ENCODE data around the gene ZFYVE16. TPM values are rescaled to one million over a fixed set of nuclear protein-coding genes. Genes with fewer than 3 reads are reported as not detected.

ZFYVE16 gene
- total RNA-seq, 1 donor from 2014 or later: 53.6 TPM

DNA sequence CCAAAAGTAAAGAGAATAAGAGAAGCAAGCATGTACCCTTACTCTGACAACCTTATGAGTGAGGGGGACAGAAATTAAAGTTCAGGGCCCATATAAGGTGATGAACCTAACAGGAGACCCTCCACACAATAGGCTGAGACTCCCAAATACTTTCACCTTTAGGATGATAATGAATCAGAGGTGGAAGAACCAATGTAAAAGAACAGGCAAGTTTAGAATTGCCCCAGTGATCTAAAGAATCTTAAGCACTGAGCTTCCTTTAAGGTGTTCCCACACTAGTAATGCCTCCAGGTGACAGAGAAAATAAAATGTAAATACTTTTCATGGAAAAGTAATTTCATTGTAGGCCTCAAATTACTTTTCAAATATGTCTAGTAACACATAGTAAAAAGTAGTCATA lies 71.8 kb downstream of the ZFYVE16 start:
- Mint-ChIP-seq H3K9me3 (ENCODE audit: unreplicated experiment) (peaks cover 4% of the 10 kb centered on the region), H3K36me3 (ENCODE audit: unreplicated experiment) (peaks cover 62% of the 10 kb centered on the region), H3K27ac (ENCODE audit: unreplicated experiment) (no peak overlapping the region), H3K4me3 (ENCODE audit: unreplicated experiment) (no peak overlapping the region), H3K27me3 (ENCODE audit: unreplicated experiment) (no peaks in the 10 kb centered on the region), H3K4me1 (ENCODE audit: unreplicated experiment) (no peaks in the 10 kb centered on the region)
- no peak for DNase-seq (ENCODE audit: extremely low spot score, unreplicated experiment)
- TF ChIP-seq, protein P1, sequence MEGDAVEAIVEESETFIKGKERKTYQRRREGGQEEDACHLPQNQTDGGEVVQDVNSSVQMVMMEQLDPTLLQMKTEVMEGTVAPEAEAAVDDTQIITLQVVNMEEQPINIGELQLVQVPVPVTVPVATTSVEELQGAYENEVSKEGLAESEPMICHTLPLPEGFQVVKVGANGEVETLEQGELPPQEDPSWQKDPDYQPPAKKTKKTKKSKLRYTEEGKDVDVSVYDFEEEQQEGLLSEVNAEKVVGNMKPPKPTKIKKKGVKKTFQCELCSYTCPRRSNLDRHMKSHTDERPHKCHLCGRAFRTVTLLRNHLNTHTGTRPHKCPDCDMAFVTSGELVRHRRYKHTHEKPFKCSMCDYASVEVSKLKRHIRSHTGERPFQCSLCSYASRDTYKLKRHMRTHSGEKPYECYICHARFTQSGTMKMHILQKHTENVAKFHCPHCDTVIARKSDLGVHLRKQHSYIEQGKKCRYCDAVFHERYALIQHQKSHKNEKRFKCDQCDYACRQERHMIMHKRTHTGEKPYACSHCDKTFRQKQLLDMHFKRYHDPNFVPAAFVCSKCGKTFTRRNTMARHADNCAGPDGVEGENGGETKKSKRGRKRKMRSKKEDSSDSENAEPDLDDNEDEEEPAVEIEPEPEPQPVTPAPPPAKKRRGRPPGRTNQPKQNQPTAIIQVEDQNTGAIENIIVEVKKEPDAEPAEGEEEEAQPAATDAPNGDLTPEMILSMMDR (IDR thresholded peaks at IDR 0.05): no peak

DNA sequence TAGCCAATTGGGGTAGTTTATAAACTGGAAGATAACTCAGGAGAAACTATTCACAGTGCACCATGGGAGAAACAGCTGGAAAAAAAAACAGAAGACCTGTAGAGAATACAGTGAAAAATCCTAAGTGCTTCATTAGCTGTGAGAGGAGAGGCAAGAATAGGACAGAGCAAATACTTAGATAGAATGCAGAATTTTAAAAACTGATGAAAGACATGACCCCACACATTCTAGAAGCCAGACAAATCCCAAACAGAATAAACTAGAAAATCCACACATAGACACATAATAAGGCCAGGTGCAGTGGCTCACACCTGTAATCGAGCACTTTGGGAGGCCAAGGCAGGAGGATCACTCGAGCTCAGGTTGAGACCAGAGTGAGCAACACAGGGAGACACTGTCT lies 72.5 kb downstream of the ZFYVE16 start:
- TF ChIP-seq, protein P1 (IDR thresholded peaks at IDR 0.05): no peak
- Mint-ChIP-seq H3K27ac (ENCODE audit: unreplicated experiment) (no peak overlapping the region), H3K4me3 (ENCODE audit: unreplicated experiment) (no peak overlapping the region), H3K4me1 (ENCODE audit: unreplicated experiment) (no peaks in the 10 kb centered on the region), H3K36me3 (ENCODE audit: unreplicated experiment) (peaks cover 63% of the 10 kb centered on the region), H3K27me3 (ENCODE audit: unreplicated experiment) (no peaks in the 10 kb centered on the region), H3K9me3 (ENCODE audit: unreplicated experiment) (peaks cover 4% of the 10 kb centered on the region)
- no peak for DNase-seq (ENCODE audit: extremely low spot score, unreplicated experiment)

GRCh38 chr5:80481019-80481893 lies 73.4 kb downstream of the ZFYVE16 start:
- H3K36me3 Mint-ChIP-seq (ENCODE audit: unreplicated experiment): peaks cover 63% of the 10 kb centered on the region
- DNase-seq (ENCODE audit: extremely low spot score, unreplicated experiment): no peak
- TF ChIP-seq, protein P1 (IDR thresholded peaks at IDR 0.05): peak; percentile 67
- peak overlapping the region; percentile 36 for H3K27ac Mint-ChIP-seq (ENCODE audit: unreplicated experiment)
- no peak overlapping the region for H3K4me3 Mint-ChIP-seq (ENCODE audit: unreplicated experiment)
- peaks cover 4% of the 10 kb centered on the region for H3K9me3 Mint-ChIP-seq (ENCODE audit: unreplicated experiment)
- no peaks in the 10 kb centered on the region for H3K4me1 Mint-ChIP-seq (ENCODE audit: unreplicated experiment)
- H3K27me3 Mint-ChIP-seq (ENCODE audit: unreplicated experiment): no peaks in the 10 kb centered on the region

- Mint-ChIP-seq H3K27me3 (ENCODE audit: unreplicated experiment) (no peaks in the 10 kb centered on the region), H3K4me3 (ENCODE audit: unreplicated experiment) (no peak overlapping the region), H3K9me3 (ENCODE audit: unreplicated experiment) (peaks cover 4% of the 10 kb centered on the region), H3K27ac (ENCODE audit: unreplicated experiment) (no peak overlapping the region), H3K4me1 (ENCODE audit: unreplicated experiment) (peaks cover 10% of the 10 kb centered on the region), H3K36me3 (ENCODE audit: unreplicated experiment) (peaks cover 57% of the 10 kb centered on the region)
- DNase-seq (ENCODE audit: extremely low spot score, unreplicated experiment): no peak
- TF ChIP-seq, protein P1 (IDR thresholded peaks at IDR 0.05): no peak
These were observed 74.7 kb downstream of the ZFYVE16 start for GRCh38 chr5:80482578-80482977.

DNA sequence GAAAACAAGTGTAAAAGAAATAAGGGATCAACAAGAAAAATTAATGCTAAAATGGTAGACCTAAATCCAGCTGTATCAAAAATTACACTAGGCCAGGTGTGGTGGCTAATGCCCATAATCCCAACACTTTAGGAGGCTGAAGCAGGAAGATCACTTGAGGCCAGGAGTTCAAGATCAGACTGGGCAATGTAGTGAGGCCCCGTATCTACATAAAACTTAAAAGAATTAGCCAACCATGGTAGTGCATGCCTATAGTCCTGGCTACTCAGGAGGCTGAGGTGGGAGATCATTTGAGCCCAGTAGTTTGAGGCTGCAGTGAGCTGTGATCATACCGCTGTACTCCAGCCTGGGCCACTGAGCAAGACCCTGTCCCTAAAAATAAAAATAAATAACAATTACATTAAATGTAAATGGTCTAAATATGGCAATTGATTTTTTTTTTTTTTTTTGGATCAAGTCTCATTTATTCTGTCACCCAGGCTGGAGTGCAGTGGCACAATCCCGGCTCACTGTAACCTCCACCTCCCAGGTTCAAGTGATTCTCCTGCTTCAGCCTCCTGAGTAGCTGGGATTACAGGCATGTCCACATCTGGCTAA lies 75.9 kb downstream of the ZFYVE16 start:
- H3K27ac Mint-ChIP-seq (ENCODE audit: unreplicated experiment): no peak overlapping the region

More for the DNA sequence above, 75.9 kb downstream of the ZFYVE16 start:
- TF ChIP-seq, protein P1 (IDR thresholded peaks at IDR 0.05): no peak
- H3K27me3 Mint-ChIP-seq (ENCODE audit: unreplicated experiment): no peaks in the 10 kb centered on the region
- H3K36me3 Mint-ChIP-seq (ENCODE audit: unreplicated experiment): peaks cover 53% of the 10 kb centered on the region
- peaks cover 18% of the 10 kb centered on the region for H3K4me1 Mint-ChIP-seq (ENCODE audit: unreplicated experiment)
- DNase-seq (ENCODE audit: extremely low spot score, unreplicated experiment): no peak
- H3K4me3 Mint-ChIP-seq (ENCODE audit: unreplicated experiment): no peak overlapping the region
- H3K9me3 Mint-ChIP-seq (ENCODE audit: unreplicated experiment): peaks cover 4% of the 10 kb centered on the region
